WTC11 (cell line): ENCODE results near the gene ROBO4. TPM values are rescaled to one million over a fixed set of nuclear protein-coding genes. Genes with fewer than 3 reads are reported as not detected.

Experiments used
- ATAC-seq: fragments of 200-7000 bp; cut with Tn5 transposase; 2 replicates; pipeline ENCODE4 v1.10.0; 2021; ENCODE audit warnings: mild to moderate bottlenecking, moderate library complexity
- CTCF ChIA-PET: fragments of 300-600 bp; sonication (Branson Sonifier 250); formaldehyde crosslinking; loops from one replicate; lab custom pipeline; 2021; ENCODE audit warnings: antibody characterized with exemption; lab: Charles Lee
- POLR2A ChIA-PET: fragments of 350-600 bp; sonication (Branson Sonifier 250); formaldehyde crosslinking; loops from one replicate; lab custom pipeline; 2021; ENCODE audit warnings: antibody characterized with exemption; lab: Charles Lee
- DNase-seq: peaks from one replicate; pipeline ENCODE4 v3.0.0; 2021; ENCODE audit warnings: low spot score
- H3K27ac Mint-ChIP-seq: 2 replicates; pipeline ENCODE4 v1.8.0; 2021; ENCODE audit warnings: mixed read lengths
- H3K27me3 Mint-ChIP-seq: 2 replicates; pipeline ENCODE4 v1.8.0; 2021; ENCODE audit warnings: low read depth, mild to moderate bottlenecking, moderate library complexity, mixed read lengths
- H3K36me3 Mint-ChIP-seq: 2 replicates; pipeline ENCODE4 v1.8.0; 2021; ENCODE audit warnings: mixed read lengths
- H3K4me1 Mint-ChIP-seq: 2 replicates; pipeline ENCODE4 v1.8.0; 2022; ENCODE audit warnings: mixed read lengths
- H3K4me3 Mint-ChIP-seq: 2 replicates; pipeline ENCODE4 v1.8.0; 2021; ENCODE audit warnings: mild to moderate bottlenecking, moderate library complexity, mixed read lengths
- H3K9me3 Mint-ChIP-seq: 2 replicates; pipeline ENCODE4 v1.8.0; 2021; ENCODE audit warnings: mixed read lengths
- AFF4 ChIP-seq: sonication (generic); formaldehyde crosslinking; IDR thresholded peaks from 2 replicates; pipeline ENCODE4 v1.8.1; 2023; ENCODE audit warnings: mild to moderate bottlenecking, missing genetic modification reagents, borderline replicate concordance
- EMX1 ChIP-seq: fragments of 250-450 bp; sonication (Bioruptor Pico); IDR thresholded peaks from 2 replicates; pipeline ENCODE4 v1.8.0; 2021; ENCODE audit warnings: mild to moderate bottlenecking
- FOXJ3 ChIP-seq: sonication (generic); formaldehyde crosslinking; IDR thresholded peaks from 2 replicates; pipeline ENCODE4 v1.9.0; 2021; ENCODE audit warnings: missing genetic modification reagents, mild to moderate bottlenecking, borderline replicate concordance
- MXD4 ChIP-seq: fragments of 250-450 bp; sonication (Bioruptor Pico); IDR thresholded peaks from 2 replicates; pipeline ENCODE4 v1.8.0; 2021; ENCODE audit warnings: mild to moderate bottlenecking, moderate library complexity, borderline replicate concordance
- MYBL2 ChIP-seq: sonication (generic); formaldehyde crosslinking; IDR thresholded peaks from 2 replicates; pipeline ENCODE4 v1.8.1; 2023; ENCODE audit warnings: mild to moderate bottlenecking, moderate library complexity, missing genetic modification reagents
- NFATC4 ChIP-seq: fragments of 250-450 bp; sonication (Bioruptor Pico); IDR thresholded peaks from 2 replicates; pipeline ENCODE4 v1.9.0; 2021; ENCODE audit warnings: mild to moderate bottlenecking
- NR3C1 ChIP-seq: sonication (generic); formaldehyde crosslinking; conservative IDR thresholded peaks from 2 replicates; pipeline ENCODE4 v1.8.1; 2023; ENCODE audit warnings: low read depth, mild to moderate bottlenecking, missing genetic modification reagents
- SMAD3 ChIP-seq: sonication (generic); formaldehyde crosslinking; IDR thresholded peaks from 2 replicates; pipeline ENCODE4 v1.8.0; 2022; ENCODE audit warnings: missing genetic modification reagents, mild to moderate bottlenecking, borderline replicate concordance
- STAT6 ChIP-seq: sonication (generic); formaldehyde crosslinking; conservative IDR thresholded peaks from 2 replicates; pipeline ENCODE4 v1.8.1; 2023; ENCODE audit warnings: mild to moderate bottlenecking, low read depth, missing genetic modification reagents, moderate library complexity
- TEAD1 ChIP-seq: sonication (generic); formaldehyde crosslinking; IDR thresholded peaks from 2 replicates; pipeline ENCODE4 v1.8.0; 2022; ENCODE audit warnings: mild to moderate bottlenecking, missing genetic modification reagents
- ZNF138 ChIP-seq: sonication (generic); formaldehyde crosslinking; conservative IDR thresholded peaks from 2 replicates; pipeline ENCODE4 v1.8.1; 2022; ENCODE audit warnings: mild to moderate bottlenecking, moderate library complexity, missing genetic modification reagents
- ZNF317 ChIP-seq: sonication (generic); formaldehyde crosslinking; IDR thresholded peaks from 2 replicates; pipeline ENCODE4 v1.8.1; 2023; ENCODE audit warnings: low read depth, mild to moderate bottlenecking, moderate library complexity, missing genetic modification reagents, borderline replicate concordance
- ZNF512 ChIP-seq: sonication (generic); formaldehyde crosslinking; IDR thresholded peaks from 2 replicates; pipeline ENCODE4 v1.8.1; 2022; ENCODE audit warnings: missing genetic modification reagents, borderline replicate concordance
- total RNA-seq: library from RNA; stranded (reverse); gene quantifications from 3 replicates; pipeline ENCODE4 v1.2.3, GENCODE V29; 2021
- TF ChIP-seq, protein P1 (sequence below): fragments of 250-450 bp; sonication (Bioruptor Pico); IDR thresholded peaks from 2 replicates; pipeline ENCODE4 v1.9.0; 2021; ENCODE audit warnings: mild to moderate bottlenecking
- TF ChIP-seq, protein P2 (sequence below): sonication (generic); formaldehyde crosslinking; IDR thresholded peaks from 2 replicates; pipeline ENCODE4 v1.8.0; 2023; ENCODE audit warnings: mild to moderate bottlenecking, missing genetic modification reagents

Gene ROBO4
- total RNA-seq, 1 experiment from 2014 or later, result 0.13 TPM

DNA sequence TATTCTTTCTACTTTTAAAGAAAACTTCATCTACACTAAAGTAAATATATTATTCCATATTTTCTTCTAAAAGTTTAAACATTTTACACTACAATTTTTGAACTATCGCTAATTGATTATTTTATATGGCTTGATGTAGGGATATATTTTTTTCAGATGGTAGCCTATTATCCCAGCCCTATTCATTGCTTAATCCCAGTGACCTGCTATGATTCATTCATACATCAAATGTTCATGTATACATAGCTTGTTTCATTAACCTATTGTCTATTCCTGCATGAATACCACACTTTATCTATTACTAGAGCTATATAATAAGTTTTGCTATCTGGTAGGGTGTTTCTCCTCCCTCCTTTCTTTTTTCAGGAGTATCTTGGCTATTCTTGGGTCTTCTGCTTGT is 5.0 kb upstream of the ROBO4 start:
- peaks cover 21% of the 10 kb centered on the region for H3K4me1 Mint-ChIP-seq
- no peaks in the 10 kb centered on the region for H3K36me3 Mint-ChIP-seq
- H3K27me3 Mint-ChIP-seq, result peaks cover 26% of the 10 kb centered on the region
- TF ChIP-seq EMX1 (no peak), NR3C1 (CRISPR knock-in tag) (no peak)
- TF ChIP-seq, protein P1, sequence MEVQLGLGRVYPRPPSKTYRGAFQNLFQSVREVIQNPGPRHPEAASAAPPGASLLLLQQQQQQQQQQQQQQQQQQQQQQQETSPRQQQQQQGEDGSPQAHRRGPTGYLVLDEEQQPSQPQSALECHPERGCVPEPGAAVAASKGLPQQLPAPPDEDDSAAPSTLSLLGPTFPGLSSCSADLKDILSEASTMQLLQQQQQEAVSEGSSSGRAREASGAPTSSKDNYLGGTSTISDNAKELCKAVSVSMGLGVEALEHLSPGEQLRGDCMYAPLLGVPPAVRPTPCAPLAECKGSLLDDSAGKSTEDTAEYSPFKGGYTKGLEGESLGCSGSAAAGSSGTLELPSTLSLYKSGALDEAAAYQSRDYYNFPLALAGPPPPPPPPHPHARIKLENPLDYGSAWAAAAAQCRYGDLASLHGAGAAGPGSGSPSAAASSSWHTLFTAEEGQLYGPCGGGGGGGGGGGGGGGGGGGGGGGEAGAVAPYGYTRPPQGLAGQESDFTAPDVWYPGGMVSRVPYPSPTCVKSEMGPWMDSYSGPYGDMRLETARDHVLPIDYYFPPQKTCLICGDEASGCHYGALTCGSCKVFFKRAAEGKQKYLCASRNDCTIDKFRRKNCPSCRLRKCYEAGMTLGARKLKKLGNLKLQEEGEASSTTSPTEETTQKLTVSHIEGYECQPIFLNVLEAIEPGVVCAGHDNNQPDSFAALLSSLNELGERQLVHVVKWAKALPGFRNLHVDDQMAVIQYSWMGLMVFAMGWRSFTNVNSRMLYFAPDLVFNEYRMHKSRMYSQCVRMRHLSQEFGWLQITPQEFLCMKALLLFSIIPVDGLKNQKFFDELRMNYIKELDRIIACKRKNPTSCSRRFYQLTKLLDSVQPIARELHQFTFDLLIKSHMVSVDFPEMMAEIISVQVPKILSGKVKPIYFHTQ (CRISPR knock-in tag), result no peak
- no peak overlapping the region for H3K4me3 Mint-ChIP-seq
- H3K27ac Mint-ChIP-seq, result no peak overlapping the region
- CTCF ChIA-PET, result interaction anchor here (1.2 to 1.9 kb wide), 2 partner anchors 18 to 521 kb away, joined by 3 to 6 read pairs; no protein-coding TSS in a partner anchor
- peaks cover 6% of the 10 kb centered on the region for H3K9me3 Mint-ChIP-seq
- ATAC-seq (no peak), DNase-seq (no peak)
- POLR2A ChIA-PET, result no interaction called here

DNA sequence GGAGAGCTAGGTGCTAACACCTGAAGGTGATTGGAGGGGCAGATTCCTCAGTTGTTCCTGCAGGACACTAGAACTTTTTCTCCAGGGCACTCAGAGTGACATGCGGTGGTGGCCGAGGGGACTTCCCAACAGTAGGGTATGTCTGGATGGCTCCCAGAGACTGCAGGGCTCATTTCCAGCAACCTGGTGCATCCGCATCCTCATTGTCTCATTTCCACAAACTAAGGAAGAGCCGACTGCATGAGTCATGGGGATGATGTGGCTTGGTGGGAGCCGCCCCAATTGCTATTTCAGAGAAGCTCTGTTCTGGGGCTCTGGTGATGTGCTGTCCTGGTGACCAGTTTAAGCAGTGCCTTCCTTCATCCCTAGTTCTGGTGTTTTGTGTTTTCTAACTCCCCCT is 2.8 kb upstream of the ROBO4 start:
- no peak overlapping the region for H3K27ac Mint-ChIP-seq
- DNase-seq, result no peak
- CTCF ChIA-PET, result interaction anchor here (0.9 to 3.6 kb wide), 4 partner anchors 10 to 100 kb away, joined by 3 to 30 read pairs (median 4); partner anchors contain the start of gene MSANTD2
- no peak for TF ChIP-seq MXD4
- TF ChIP-seq TEAD1 (CRISPR knock-in tag), result no peak
- no peak for TF ChIP-seq ZNF317 (CRISPR knock-in tag)
- no peak for TF ChIP-seq NFATC4 (CRISPR knock-in tag)
- TF ChIP-seq, protein P2, sequence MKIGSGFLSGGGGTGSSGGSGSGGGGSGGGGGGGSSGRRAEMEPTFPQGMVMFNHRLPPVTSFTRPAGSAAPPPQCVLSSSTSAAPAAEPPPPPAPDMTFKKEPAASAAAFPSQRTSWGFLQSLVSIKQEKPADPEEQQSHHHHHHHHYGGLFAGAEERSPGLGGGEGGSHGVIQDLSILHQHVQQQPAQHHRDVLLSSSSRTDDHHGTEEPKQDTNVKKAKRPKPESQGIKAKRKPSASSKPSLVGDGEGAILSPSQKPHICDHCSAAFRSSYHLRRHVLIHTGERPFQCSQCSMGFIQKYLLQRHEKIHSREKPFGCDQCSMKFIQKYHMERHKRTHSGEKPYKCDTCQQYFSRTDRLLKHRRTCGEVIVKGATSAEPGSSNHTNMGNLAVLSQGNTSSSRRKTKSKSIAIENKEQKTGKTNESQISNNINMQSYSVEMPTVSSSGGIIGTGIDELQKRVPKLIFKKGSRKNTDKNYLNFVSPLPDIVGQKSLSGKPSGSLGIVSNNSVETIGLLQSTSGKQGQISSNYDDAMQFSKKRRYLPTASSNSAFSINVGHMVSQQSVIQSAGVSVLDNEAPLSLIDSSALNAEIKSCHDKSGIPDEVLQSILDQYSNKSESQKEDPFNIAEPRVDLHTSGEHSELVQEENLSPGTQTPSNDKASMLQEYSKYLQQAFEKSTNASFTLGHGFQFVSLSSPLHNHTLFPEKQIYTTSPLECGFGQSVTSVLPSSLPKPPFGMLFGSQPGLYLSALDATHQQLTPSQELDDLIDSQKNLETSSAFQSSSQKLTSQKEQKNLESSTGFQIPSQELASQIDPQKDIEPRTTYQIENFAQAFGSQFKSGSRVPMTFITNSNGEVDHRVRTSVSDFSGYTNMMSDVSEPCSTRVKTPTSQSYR, result no peak
- TF ChIP-seq, all 79 proteins: peak for 0
- Mint-ChIP-seq H3K36me3 (no peaks in the 10 kb centered on the region), H3K27me3 (peaks cover 24% of the 10 kb centered on the region), H3K4me3 (no peak overlapping the region), H3K4me1 (peaks cover 25% of the 10 kb centered on the region), H3K9me3 (peaks cover 2% of the 10 kb centered on the region)
- POLR2A ChIA-PET, result no interaction called here
- ATAC-seq, result peak; percentile 18; the same call in 1 of the 2 replicates

- Mint-ChIP-seq H3K4me1 (peaks cover 25% of the 10 kb centered on the region), H3K4me3 (no peak overlapping the region), H3K9me3 (no peaks in the 10 kb centered on the region), H3K27ac (no peak overlapping the region), H3K27me3 (peaks cover 21% of the 10 kb centered on the region), H3K36me3 (no peaks in the 10 kb centered on the region)
- ChIA-PET POLR2A (no interaction called here), CTCF (interaction anchor here (0.6 to 3.6 kb wide), 16 partner anchors 9 to 1340 kb away, joined by 3 to 30 read pairs (median 4); partner anchors contain the start of genes CCDC15 and MSANTD2)
- ATAC-seq, result peak; percentile 61
- no peak for DNase-seq
- TF ChIP-seq FOXJ3 (CRISPR knock-in tag) (no peak), SMAD3 (CRISPR knock-in tag) (no peak), ZNF512 (no peak), STAT6 (CRISPR knock-in tag) (no peak), NFATC4 (CRISPR knock-in tag) (no peak), ZNF138 (no peak), MYBL2 (no peak), AFF4 (CRISPR knock-in tag) (no peak)
Measured at GRCh38 chr11:124899383-124900145, 1.9 kb upstream of the ROBO4 start.
